HTR-8/SVneo (cell line): ENCODE measurements around the gene C1orf167.

ENCODE experiments used
- DNase-seq: peaks from one replicate; pipeline ENCODE4 v3.0.0; 2011; ENCODE audit warnings: low spot score, mixed read lengths; ENCODE audit not compliant: insufficient read length
- FAIRE-seq: peaks from 2 replicates; lab custom pipeline; 2011; peaks lifted over from hg19 to GRCh38; lab: Jason Lieb, UNC

The C1orf167 gene

DNA sequence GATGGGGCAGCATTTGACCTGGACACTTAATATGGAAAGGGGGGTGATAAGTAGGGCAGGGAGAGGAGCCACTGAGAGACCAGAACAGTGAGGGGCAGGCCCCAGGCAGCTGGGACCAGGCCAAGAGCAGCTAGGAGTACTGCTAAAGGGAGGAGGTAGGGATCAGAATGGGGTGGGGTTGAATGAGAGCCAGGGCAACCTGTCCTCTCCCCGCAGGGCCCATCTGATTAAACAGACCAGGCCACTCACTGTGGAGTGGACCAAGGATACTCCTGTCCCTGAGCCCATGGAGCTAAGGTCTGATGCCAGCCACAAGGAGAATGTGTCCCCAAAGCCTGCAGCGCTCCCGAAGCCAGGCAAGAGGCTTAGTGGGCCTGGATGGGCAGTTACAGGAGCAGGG is 2.1 kb downstream of the C1orf167 start:
- FAIRE-seq (no peak), DNase-seq (no peak)

DNA sequence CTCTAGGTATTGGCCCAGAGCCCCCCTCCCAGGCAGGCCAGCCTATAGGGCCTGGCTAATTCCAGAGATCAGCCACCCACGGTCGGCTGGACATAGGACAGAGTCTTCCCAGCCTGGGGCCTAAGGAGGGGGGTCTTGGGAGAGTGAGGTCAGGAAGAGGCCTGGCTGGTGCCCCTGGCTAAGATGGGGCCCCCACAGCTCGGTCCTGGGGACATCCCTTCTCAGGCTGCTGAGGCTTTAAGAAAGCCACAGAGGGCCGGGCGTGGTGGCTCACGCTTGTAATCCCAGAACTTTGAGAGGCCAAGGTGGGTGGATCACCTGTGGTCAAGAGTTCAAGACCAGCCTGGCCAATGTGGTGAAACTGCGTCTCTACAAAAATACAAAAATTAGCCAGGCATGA is 2.5 kb downstream of the C1orf167 start:
- FAIRE-seq (no peak), DNase-seq (no peak)

DNA sequence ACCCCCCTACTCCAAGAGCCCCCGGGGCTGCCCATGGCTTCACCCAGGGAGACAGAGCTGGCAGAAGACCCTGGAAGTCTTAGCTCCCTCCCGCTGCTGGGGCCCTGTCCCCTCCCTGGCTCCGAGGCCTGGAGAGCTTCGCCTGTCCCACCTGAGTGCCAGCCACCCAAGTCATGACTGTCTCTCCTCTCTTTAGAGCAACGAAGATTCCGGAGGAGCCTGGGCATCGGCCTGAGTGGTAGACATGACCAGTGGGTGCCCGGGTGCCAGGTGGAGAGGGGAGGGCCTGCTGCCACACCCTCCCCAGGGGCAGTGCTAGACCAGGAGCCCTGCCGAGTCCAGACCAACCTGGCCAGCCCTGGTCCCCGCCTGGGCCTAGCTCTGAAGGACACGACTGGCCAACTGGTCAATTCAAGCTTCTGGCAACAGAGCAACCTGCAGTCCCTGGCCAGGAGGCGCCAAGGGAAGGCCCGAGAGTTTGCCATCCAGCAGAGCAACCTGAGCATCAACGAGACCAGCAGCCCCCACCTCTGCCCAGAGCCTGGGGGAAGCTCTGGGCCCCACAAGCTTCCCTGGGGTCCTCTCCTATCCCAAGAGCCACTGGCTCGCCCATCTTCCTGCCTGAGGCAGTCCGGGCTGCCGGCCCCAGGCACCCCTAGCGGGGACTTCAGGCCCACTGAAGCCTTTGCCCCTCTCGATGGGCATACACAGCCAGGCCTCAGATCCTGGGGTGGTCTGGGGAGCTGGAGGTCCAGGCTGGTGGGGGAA is 3.9 kb downstream of the C1orf167 start:
- no peak for FAIRE-seq
- DNase-seq = no peak

- no peak for DNase-seq
- no peak for FAIRE-seq
Measured at GRCh38 chr1:11766429-11766776, 4.4 kb downstream of the C1orf167 start.

GRCh38 chr1:11767922-11768704 is 6.1 kb downstream of the C1orf167 start:
- FAIRE-seq = no peak
- DNase-seq = no peak

DNA sequence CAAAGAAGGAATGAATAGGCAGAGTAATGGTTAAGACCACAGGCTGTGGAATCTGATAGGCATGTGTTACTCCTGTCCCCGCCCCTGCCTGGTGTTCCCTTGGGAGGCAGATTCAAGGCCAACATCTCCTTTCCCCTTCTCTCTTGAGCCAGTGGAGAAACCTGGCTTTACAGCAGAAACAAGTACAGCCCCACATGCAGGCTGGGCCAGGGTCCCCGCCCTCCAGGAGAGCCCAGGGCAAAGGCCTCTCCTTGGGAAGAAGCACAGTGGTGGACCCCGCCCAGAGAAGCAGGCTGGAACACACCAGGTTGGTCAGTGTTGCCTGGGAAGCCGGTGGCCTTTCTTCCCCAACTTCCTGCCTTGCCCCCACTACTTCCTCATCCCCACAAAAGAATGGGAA is 6.8 kb downstream of the C1orf167 start:
- FAIRE-seq = no peak
- DNase-seq = no peak

- FAIRE-seq = no peak
Measured at GRCh38 chr1:11769274-11769673, 7.3 kb downstream of the C1orf167 start.

GRCh38 chr1:11770011-11770410 is 8.0 kb downstream of the C1orf167 start:
- no peak for DNase-seq
- FAIRE-seq = no peak

More at GRCh38 chr1:11769274-11769673, 7.3 kb downstream of the C1orf167 start:
- DNase-seq = no peak

DNA sequence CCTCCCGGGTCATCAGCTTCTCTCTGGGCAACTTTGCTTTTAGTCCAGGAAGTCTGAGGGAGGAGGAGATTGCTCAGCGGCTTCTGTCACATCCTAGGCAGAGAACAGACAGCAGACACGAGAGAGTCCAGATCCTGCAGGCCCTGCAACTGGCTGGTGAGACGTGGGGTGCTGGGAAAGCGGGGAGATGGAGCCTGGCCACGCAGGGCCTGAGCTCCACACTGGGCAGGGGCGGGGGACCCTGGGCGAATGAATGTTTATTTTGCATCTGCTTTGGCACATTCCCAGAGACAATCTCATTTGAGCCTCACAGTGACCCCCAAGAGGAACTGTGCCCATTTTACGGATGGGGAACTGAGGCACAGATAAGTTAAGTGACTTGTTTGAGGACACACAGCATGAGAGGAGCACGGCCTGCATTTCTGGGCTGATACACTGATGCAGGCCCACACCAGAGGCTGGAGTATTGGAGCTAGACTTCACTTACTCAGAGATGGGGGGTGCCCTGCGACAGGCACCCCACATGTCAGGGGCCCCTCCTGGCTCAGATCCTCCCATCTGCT is 9.6 kb downstream of the C1orf167 start:
- no peak for FAIRE-seq

DNA sequence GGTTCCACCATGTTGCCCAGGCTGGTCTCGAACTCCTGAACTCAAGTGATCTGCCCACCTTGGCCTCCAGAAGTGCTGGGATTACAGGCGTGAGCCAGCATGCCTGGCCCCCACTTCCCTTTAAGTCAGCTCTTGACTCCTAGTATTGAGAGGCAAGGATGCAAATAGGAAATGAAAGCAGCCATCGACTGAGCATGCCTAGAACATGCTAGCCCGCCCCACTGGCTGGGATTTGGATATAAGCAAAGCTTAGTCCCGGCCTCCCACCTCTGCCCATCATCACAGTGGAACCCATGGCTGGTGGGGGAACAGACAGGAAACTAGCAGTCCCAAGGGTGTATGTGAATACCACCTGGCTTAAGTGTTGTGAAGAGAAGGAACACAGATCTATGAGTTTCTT is 10.5 kb downstream of the C1orf167 start:
- DNase-seq (no peak), FAIRE-seq (no peak)

More for the DNA sequence above, 9.6 kb downstream of the C1orf167 start:
- no peak for DNase-seq

DNA sequence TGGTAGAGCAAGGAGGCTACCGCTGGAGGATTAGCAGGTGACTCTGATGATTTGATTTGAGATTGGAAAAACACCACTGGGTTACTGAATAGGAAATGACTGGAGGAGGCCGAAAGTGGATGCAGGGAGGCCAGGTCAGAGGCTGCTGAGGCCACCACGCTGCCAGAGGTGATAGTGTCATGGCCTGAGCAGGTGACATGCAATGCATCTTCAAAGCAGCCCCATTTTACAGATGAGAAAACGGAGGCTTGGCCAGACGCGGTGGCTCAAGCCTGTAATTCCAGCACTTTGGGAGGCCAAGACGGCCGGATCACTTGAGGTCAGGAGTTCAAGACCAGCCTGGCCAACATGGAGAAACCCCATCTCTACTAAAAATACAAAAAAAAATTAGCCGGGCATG is 12.8 kb downstream of the C1orf167 start:
- FAIRE-seq (no peak), DNase-seq (no peak)

GRCh38 chr1:11777658-11778322 is 15.8 kb downstream of the C1orf167 start:
- DNase-seq (no peak), FAIRE-seq (no peak)

DNA sequence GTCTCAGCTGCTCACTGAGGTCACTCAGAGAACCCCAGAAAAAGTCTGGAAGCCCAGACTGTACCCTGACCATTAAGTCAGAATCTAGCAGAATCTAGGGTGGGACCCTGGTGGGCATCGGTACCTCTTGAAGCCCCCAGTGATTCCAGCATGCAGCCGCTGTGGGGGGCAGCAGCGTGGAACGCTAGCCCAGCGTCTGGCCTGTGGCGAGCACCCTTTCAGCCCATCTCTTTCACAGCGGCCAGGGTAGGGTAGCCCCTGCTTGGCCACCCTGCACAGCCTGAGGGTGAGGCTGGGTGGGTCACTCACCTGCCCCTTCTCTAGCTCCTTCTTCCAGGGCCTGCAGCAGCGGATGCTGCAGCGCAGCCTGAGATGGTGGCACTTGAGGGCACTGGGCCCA is 16.3 kb downstream of the C1orf167 start:
- DNase-seq (no peak), FAIRE-seq (no peak)

- FAIRE-seq (no peak), DNase-seq (no peak)
Measured at GRCh38 chr1:11778844-11779623, 17.0 kb downstream of the C1orf167 start.

- FAIRE-seq = no peak
- DNase-seq = no peak
Measured at GRCh38 chr1:11779715-11780379, 17.9 kb downstream of the C1orf167 start.

DNA sequence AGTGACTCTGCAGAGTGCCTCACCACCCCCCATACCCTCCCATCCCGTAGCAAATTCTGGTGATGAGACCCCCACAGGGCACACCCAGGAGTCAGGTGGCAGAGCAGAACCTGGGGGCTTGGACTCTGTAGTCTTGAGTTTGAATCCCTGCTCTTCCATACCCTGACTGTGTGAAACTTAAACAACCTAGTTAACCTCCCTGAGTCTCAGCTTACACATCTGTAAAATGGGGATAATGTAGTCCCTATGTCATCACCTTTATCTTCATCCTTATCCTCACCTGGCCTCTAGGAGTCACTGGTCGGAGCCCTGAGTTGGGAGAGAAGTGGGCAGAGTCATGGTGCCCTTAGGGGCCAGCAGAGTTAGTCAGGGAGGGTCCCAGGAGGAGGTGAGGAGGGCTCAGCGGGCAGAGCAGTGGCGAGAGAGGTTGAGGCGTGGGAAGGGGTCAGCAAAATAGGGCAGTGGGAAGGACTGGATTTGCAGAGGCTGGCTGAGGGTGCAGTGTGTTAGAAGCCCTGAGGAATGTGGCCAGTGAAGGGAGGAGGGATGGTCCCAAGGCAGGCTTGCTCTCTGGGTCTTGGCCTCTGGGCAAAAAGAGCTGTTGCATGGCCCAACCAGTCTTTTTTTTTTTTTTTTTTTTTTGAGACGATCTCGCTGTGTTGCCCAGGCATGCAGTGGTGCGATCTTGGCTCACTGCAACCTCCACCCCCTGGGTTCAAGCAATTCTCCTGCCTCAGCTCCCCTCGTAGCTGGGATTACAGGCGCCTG is 18.6 kb downstream of the C1orf167 start:
- no peak for FAIRE-seq
- no peak for DNase-seq

GRCh38 chr1:11781297-11781696 is 19.3 kb downstream of the C1orf167 start:
- FAIRE-seq (no peak), DNase-seq (no peak)

DNA sequence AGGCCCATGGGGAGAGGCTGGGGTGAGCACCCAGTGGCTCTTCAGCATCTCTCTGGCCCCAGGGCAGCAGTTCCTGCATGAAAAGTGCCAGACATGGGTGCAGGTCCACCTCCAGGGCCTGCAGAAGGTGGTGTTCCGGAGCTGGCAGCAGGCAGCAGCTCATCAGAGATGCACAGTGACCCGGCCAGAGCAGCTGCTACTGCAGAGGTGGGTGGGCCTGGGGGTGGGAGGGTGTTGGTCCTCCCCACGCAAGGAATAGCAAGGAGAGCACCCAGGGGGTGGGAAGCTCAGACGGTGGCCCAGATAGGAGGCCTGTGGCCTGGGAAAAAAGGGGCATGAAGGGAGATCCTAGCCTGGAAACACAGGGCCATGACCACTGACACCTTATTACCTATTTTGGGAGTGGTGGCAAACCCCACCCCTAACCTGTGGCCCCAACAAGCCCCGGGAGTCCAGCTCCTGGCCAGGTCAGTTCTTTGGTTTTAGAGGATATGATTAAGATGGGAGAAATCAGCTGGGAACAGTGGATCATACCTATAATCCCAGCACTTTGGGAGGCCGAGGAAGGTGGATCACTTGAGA is 20.2 kb downstream of the C1orf167 start:
- DNase-seq (no peak), FAIRE-seq (no peak)
